Heart right ventricle (tissue), 16 donors: ENCODE data around the gene IYD. TPM values are rescaled to one million over a fixed set of nuclear protein-coding genes. Genes with fewer than 3 reads are reported as not detected.

Experiments used
- ATAC-seq, 8 donors: fragments of 200-7000 bp; cut with Tn5 transposase; one replicate each; pipeline ENCODE4 v1.9.1; 2020; ENCODE audit warnings: mild to moderate bottlenecking in 8 of 8, moderate library complexity in 8 of 8, moderate number of reproducible peaks in 1 of 8
- DNase-seq, 2 donors: peaks; one replicate each; pipeline ENCODE4 v3.0.0-alpha.2; 2020
- H3K27ac ChIP-seq, 10 donors: fragments of 200-600 bp; sonication (generic) in 2 of 10; one replicate each; pipeline versions ENCODE4 v1.5.0 to v1.8.0; 2020 to 2022; ENCODE audit warnings: mild to moderate bottlenecking in 3 of 10
- H3K27me3 ChIP-seq, 7 donors: fragments of 200-600 bp; one replicate each; pipeline ENCODE4 v1.8.0; 2021 to 2022; ENCODE audit warnings: mild to moderate bottlenecking in 2 of 7
- H3K36me3 ChIP-seq, 9 donors: fragments of 200-600 bp; sonication (generic) in 1 of 9; one replicate each; pipeline versions ENCODE4 v1.5.0 to v1.8.0; 2020 to 2022; ENCODE audit warnings: mild to moderate bottlenecking in 2 of 9
- H3K4me1 ChIP-seq, 9 donors: fragments of 200-600 bp; sonication (generic) in 1 of 9; one replicate each; pipeline versions ENCODE4 v1.5.0 to v1.8.0; 2020 to 2022; ENCODE audit warnings: mild to moderate bottlenecking in 4 of 9
- H3K4me3 ChIP-seq, 10 donors: fragments of 200-600 bp; sonication (generic) in 2 of 10; one replicate each; pipeline versions ENCODE4 v1.5.0 to v1.8.0; 2020 to 2022; ENCODE audit warnings: mild to moderate bottlenecking in 7 of 10, moderate library complexity in 2 of 10
- H3K9me3 ChIP-seq, 11 donors: fragments of 200-600 bp in 10 of 11; sonication (generic) in 2 of 11; one replicate each; pipeline versions ENCODE4 v1.5.0 to v1.8.0; 2013 to 2022; ENCODE audit warnings: mild to moderate bottlenecking in 2 of 11, control low read depth in 1 of 11, moderate library complexity in 1 of 11
- WGBS, 2 donors: extraction: QIAGEN DNeasy Blood & Tissue Kit; methylation state at CpG; one replicate each; pipeline ENCODE4 v1.1.7; 2013; ENCODE audit warnings: inconsistent platforms in 1 of 2; 5-methylcytosine and 5-hydroxymethylcytosine counted together
- intact Hi-C, 10 donors: fragments of 100-400 bp; cut with DNase I; formaldehyde crosslinking; loops; one replicate each; pipeline versions ENCODE4 v1.11.1 to v1.14.2; 2022
- polyA plus RNA-seq, 2 donors: library from polyadenylated mRNA; stranded (reverse); fragments of 200-250 nt; gene quantifications; one replicate each; pipeline ENCODE4 v1.2.3, GENCODE V29; 2013
- total RNA-seq, 10 donors: library from RNA; stranded (reverse); fragmentation: NEBNext Ultra II Directional in 3 of 10; extraction: Animal tissue kit (Norgen Biotek cat#: 25700) in 3 of 10; gene quantifications; one replicate each; pipeline versions ENCODE4 v1.2.1 to v1.2.4, GENCODE V29; 2021 to 2023
- TF ChIP-seq, protein P1 (sequence below), 9 donors: fragments of 200-600 bp; sonication (generic) in 2 of 9; IDR thresholded peaks; one replicate each; pipeline versions ENCODE4 v1.5.0 to v1.8.0; 2021 to 2022; ENCODE audit warnings: antibody characterized with exemption in 9 of 9, mild to moderate bottlenecking in 5 of 9, moderate library complexity in 1 of 9
- donor health status: Arrhythmogenic right ventricular cardiomyopathy.
- donor health status: ischemic (EF 13 %, LVEDD 7.1; RV severe dilation, severe dysfunction).
- donor health status: healthy with polysubstance abuse.
- donor health status: DM: no; HTN: yes; CAD: no.
- donor health status: DM: no; HTN: no; CAD: no.
- donor health status: ischemic (EF 25% LVEDD 6.9; RV normal size, moderate dysfunction).
- donor health status: ischemic (EF 25% LVEDD 5.7; RV mildly dilated, moderate dysfunction).
- donor health status: healthy.
- donor health status: DM: yes; HTN: yes; CAD: no.
- donor health status: Ischemic cardiomyopathy.
- donor health status: ischemic (EF 35%, LVEDD 5.7; RV mildly dilated, moderate dysfunction).
- donor health status: nonischemic (EF 11% LVEDD 7.7; RV severe dilation, severe dysfunction).
- donor health status: DM: yes; HTN: yes; CAD: no.
- donor health status: PGD.
- donor health status: ischemic (EF 29% LVEDD 5.4; RV normal size, mild dysfunction).
- donor health status: nonischemic (EF 23%, LVEDD 6.1; RV moderate dilation, normal function).

IYD gene
- total and polyA plus RNA-seq, 12 donors, result not detected

DNA sequence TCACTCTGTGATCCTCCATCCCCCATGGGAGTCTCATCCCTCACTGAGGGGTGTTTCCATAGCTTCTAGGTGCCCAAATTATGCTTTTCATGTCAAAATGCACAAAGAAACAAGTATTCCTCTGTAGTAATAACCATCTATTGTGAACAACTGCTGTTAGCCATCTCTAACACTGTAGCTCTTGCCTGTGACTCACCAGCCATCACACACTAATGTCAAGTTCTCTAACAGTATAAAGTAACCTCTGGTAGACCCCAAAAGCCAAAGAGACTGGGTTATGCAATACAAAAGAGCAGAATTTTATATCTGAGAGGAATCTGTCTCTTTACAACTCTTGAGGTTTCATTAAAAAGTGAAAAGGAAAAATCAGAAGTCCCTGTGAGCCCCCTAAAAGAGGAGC is 25.4 kb upstream of the IYD start:
- intact Hi-C loops, result loop anchor here in 1 of 10 donors (10.0 kb wide), 1 partner anchor 51 kb away; no protein-coding TSS in a partner anchor
- no peaks in the 10 kb centered on the region for H3K9me3 ChIP-seq

DNA sequence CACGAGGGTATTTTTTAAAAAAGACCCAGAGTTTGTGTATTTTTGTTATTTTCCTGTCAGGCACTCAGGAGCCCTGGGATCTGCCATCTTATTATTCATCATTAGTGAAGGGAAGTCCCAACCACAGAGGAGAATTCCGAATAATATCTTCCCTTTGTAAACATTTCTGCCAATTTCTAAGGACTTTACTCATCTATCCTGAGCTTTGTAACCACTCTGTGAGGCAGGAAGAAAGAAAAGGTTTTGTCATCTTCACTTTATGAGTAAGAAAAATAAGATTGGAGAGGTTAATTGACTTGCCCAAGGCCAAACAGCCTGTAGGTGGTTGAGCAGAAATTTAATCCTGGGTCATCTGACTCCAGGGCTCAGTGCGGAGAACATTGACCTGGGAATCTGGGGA is 23.0 kb upstream of the IYD start:
- Histone ChIP-seq H3K36me3 (no peaks in the 10 kb centered on the region), H3K4me3 (no peak overlapping the region), H3K27me3 (peaks cover 0 to 4% (median 0%) of the 10 kb centered on the region in 7 donors), H3K4me1 (no peaks in the 10 kb centered on the region), H3K27ac (no peak overlapping the region), H3K9me3 (no peaks in the 10 kb centered on the region)
- intact Hi-C loops, result loop anchor here in 1 of 10 donors (10.0 kb wide), 1 partner anchor 49 kb away; no protein-coding TSS in a partner anchor
- 61 to 65% methylated on average over 3 of the region's 3 CpGs for whole genome bisulfite sequencing, 2 donors
- TF ChIP-seq, protein P1, sequence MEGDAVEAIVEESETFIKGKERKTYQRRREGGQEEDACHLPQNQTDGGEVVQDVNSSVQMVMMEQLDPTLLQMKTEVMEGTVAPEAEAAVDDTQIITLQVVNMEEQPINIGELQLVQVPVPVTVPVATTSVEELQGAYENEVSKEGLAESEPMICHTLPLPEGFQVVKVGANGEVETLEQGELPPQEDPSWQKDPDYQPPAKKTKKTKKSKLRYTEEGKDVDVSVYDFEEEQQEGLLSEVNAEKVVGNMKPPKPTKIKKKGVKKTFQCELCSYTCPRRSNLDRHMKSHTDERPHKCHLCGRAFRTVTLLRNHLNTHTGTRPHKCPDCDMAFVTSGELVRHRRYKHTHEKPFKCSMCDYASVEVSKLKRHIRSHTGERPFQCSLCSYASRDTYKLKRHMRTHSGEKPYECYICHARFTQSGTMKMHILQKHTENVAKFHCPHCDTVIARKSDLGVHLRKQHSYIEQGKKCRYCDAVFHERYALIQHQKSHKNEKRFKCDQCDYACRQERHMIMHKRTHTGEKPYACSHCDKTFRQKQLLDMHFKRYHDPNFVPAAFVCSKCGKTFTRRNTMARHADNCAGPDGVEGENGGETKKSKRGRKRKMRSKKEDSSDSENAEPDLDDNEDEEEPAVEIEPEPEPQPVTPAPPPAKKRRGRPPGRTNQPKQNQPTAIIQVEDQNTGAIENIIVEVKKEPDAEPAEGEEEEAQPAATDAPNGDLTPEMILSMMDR (IDR thresholded peaks at IDR 0.05), result no peak
- no peak for DNase-seq
- ATAC-seq, result no peak

More for the DNA sequence above, 25.4 kb upstream of the IYD start:
- H3K27me3 ChIP-seq, result peaks cover 0 to 4% (median 0%) of the 10 kb centered on the region in 7 donors
- H3K36me3 ChIP-seq, result no peaks in the 10 kb centered on the region
- no peak overlapping the region for H3K4me3 ChIP-seq
- no peak overlapping the region for H3K27ac ChIP-seq
- ATAC-seq (no peak), DNase-seq (no peak)
- TF ChIP-seq, protein P1 (IDR thresholded peaks at IDR 0.05), result no peak
- no peaks in the 10 kb centered on the region for H3K4me1 ChIP-seq

GRCh38 chr6:150346346-150346745 is 22.5 kb upstream of the IYD start:
- H3K36me3 ChIP-seq, result no peaks in the 10 kb centered on the region
- no peak overlapping the region for H3K27ac ChIP-seq
- intact Hi-C loops, result loop anchor here in 1 of 10 donors (10.0 kb wide), 1 partner anchor 48 kb away; no protein-coding TSS in a partner anchor
- H3K27me3 ChIP-seq, result peaks cover 0 to 3% (median 0%) of the 10 kb centered on the region in 7 donors
- H3K4me3 ChIP-seq, result no peak overlapping the region
- no peaks in the 10 kb centered on the region for H3K9me3 ChIP-seq
- 81 to 87% methylated on average over 2 of the region's 2 CpGs for WGBS, 2 donors
- no peak for DNase-seq
- TF ChIP-seq, protein P1 (IDR thresholded peaks at IDR 0.05), result no peak
- no peak for ATAC-seq
- H3K4me1 ChIP-seq, result no peaks in the 10 kb centered on the region

DNA sequence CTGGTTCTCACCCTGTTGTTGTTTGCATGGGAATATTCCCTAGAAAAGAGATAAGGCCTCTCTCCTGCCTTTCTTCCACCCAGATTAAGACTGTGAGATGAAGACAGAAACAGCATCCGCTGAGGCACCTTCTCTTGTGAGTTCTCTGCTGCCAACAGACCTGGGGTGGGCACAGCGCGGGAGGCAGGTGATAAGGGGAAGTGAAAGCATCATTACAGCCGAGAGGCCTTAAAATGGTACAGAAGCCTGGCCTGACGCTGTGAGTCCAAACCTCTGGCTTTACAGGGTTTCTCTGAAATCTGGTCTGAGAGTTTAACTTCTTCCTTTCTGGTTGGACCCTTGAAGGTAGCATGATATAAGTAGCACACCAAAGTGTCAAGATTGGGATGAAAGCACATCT is 21.0 kb upstream of the IYD start:
- H3K27ac ChIP-seq, result no peak overlapping the region
- TF ChIP-seq, protein P1 (IDR thresholded peaks at IDR 0.05), result no peak
- no peaks in the 10 kb centered on the region for H3K36me3 ChIP-seq
- no peaks in the 10 kb centered on the region for H3K4me1 ChIP-seq
- H3K4me3 ChIP-seq, result no peak overlapping the region
- 89 to 90% methylated on average over 5 of the region's 5 CpGs for WGBS, 2 donors
- intact Hi-C loops, result loop anchor here in 1 of 10 donors (10.0 kb wide), 1 partner anchor 47 kb away; no protein-coding TSS in a partner anchor
- no peak for DNase-seq
- peaks cover 0 to 3% (median 0%) of the 10 kb centered on the region in 7 donors for H3K27me3 ChIP-seq
- no peaks in the 10 kb centered on the region for H3K9me3 ChIP-seq
- no peak for ATAC-seq
